GM06990 (cell line): Measurements from ENCODE around the gene SYNE2.

ENCODE experiments used
- DNase-seq: peaks from one replicate; pipeline ENCODE4 v3.0.0-alpha.2; 2011; ENCODE audit not compliant: insufficient read length; ENCODE audit errors: extremely low read depth
- H3K27me3 ChIP-seq: replicated peaks from 2 replicates; pipeline ENCODE4 v1.6.0; 2011; ENCODE audit warnings: low read length; ENCODE audit not compliant: control insufficient read depth, insufficient read depth
- H3K36me3 ChIP-seq: 2 replicates; pipeline ENCODE4 v1.5.1; 2011; ENCODE audit warnings: low read length; ENCODE audit not compliant: control insufficient read depth, insufficient read depth
- H3K4me3 ChIP-seq: replicated peaks from 2 replicates; pipeline ENCODE4 v1.5.1; 2011; ENCODE audit warnings: low read depth, mild to moderate bottlenecking, control low read depth, low read length
- TF ChIP-seq, protein P1 (sequence below): IDR thresholded peaks from 2 replicates; pipeline ENCODE4 v1.5.1; 2011; ENCODE audit warnings: low read length, control low read depth, mild to moderate bottlenecking, inconsistent platforms; ENCODE audit not compliant: insufficient read depth, poor library complexity, severe bottlenecking

Gene SYNE2

DNA sequence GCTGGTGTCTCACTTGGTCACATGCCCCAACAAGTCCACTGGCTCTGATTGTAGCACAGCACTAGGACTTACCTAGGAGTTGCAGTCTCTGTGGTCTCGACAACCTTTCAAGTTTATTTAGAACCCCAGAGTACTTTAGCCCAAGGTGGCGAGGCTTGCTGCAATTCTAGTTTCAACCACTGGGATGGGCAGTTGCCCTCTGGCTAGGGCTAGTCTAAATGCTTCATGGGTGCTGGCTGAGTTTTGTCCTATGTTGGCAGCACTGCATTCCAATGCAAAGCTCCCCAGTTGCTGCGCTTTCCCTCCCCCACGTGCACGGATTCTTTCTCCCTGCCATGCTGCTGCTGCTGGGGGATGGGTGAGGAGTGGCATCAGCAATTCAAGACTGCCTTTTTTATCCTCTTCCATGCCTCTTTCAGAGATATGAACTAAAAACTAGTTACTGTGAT, 207.9 kb downstream of the SYNE2 start:
- peak; percentile 11 for DNase-seq
- Histone ChIP-seq H3K27me3 (no peaks in the 10 kb centered on the region), H3K4me3 (no peak overlapping the region), H3K36me3 (peaks cover 4% of the 10 kb centered on the region)
- TF ChIP-seq, protein P1, sequence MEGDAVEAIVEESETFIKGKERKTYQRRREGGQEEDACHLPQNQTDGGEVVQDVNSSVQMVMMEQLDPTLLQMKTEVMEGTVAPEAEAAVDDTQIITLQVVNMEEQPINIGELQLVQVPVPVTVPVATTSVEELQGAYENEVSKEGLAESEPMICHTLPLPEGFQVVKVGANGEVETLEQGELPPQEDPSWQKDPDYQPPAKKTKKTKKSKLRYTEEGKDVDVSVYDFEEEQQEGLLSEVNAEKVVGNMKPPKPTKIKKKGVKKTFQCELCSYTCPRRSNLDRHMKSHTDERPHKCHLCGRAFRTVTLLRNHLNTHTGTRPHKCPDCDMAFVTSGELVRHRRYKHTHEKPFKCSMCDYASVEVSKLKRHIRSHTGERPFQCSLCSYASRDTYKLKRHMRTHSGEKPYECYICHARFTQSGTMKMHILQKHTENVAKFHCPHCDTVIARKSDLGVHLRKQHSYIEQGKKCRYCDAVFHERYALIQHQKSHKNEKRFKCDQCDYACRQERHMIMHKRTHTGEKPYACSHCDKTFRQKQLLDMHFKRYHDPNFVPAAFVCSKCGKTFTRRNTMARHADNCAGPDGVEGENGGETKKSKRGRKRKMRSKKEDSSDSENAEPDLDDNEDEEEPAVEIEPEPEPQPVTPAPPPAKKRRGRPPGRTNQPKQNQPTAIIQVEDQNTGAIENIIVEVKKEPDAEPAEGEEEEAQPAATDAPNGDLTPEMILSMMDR, result peak; percentile 48

DNA sequence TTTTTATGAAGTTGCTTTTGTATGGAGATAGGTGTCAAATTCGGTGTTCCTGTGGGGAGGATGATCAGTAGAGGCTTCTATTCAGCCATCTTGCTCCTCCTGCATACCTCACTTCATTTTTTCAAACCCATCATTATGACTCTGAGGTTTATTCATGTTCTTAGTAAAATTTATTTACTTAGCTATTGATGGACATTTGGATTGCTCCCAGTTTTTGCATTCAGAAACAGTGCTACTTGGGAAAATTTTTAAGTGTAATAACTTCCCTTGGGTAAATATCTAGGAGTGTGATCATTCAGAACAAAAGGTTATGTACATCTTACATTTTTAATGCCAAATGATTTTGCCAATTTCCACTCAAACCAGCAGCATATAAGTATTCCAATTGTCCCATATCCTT, 208.3 kb downstream of the SYNE2 start:
- Histone ChIP-seq H3K27me3 (no peaks in the 10 kb centered on the region), H3K36me3 (peaks cover 4% of the 10 kb centered on the region), H3K4me3 (no peak overlapping the region)
- TF ChIP-seq, protein P1, result no peak
- DNase-seq, result no peak

DNA sequence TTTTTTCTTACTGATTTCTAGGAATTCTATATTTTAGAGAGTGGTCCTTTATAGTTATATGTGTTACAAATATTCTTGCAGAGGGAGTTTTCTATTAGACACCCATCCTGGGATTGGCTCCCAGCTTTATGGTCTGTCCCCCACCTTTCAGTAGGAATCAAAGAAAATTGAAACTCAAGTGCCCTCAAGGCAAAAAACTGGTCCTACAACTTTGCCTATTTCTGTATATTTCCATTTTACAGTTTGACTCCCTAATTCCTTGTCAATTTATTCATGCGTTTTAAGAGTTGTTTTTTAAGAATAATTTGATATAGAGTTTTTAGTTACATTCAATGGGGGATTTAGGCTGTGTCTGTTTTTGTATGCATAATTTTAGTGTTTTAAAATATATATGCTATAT, 208.9 kb downstream of the SYNE2 start:
- Histone ChIP-seq H3K4me3 (no peak overlapping the region), H3K27me3 (no peaks in the 10 kb centered on the region), H3K36me3 (peaks cover 4% of the 10 kb centered on the region)
- TF ChIP-seq, protein P1, result no peak
- no peak for DNase-seq

DNA sequence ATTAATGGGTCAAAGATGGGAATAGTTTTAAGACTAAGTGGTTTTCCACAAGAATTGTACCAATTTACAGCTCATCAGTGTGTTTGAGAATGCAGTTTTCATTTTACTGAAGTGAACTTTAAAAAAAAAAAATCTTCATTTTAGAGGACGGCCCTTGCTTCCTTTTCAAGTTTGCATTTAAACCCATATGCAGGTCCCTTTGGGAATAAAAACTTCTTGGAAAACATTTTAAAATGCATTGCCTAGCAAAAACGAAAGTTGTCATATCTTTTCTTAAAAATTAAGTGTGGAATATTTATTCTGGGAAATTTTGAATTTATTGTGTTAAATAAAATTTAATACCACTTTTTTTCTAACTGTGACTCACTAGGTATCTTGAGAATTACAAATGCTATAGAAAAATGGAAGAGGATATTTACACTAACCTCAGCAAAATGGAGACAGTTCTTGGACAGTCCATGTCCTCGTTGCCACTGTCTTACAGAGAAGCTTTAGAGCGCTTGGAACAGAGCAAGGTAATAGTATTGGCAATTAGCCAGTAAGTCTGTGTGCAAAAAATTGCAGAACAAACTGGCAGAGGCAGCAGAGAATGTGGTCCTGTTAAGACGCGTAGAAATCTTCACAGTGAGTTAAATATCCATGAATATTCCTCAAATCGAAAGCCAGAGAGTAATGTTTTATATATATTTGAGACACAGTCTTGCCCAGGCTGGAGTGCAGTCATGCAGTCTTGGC, 209.7 kb downstream of the SYNE2 start:
- TF ChIP-seq, protein P1, result no peak
- no peaks in the 10 kb centered on the region for H3K27me3 ChIP-seq
- no peak overlapping the region for H3K4me3 ChIP-seq
- DNase-seq, result no peak
- peaks cover 4% of the 10 kb centered on the region for H3K36me3 ChIP-seq

DNA sequence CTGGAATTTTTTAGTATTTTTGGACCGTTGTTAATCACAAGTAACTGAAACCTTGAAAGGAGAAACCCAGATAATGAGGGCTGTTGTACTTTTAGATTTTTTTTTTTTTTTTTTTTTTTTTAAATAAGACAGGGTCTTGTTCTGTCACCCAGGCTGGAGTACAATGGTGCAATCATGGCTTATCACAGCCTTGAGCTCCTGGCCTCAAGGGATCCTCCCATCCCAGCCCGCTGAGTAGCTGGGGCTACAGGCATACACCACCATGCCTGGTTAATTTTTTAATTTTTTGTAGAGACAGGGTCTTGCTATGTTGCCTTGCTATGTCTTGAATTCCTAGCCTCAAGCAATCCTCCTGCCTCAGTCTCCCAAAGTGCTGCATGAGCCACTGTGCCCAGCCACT, 211.6 kb downstream of the SYNE2 start:
- TF ChIP-seq, protein P1, result no peak
- Histone ChIP-seq H3K27me3 (no peaks in the 10 kb centered on the region), H3K36me3 (peaks cover 3% of the 10 kb centered on the region), H3K4me3 (no peak overlapping the region)
- DNase-seq, result no peak
